CD4-positive, alpha-beta T cell treated with Interferon alpha-2 for 1 hour (primary cell): ENCODE data around the gene GRHL1.
"Not testable (repeated sequence)": the region's sequence is repeated elsewhere in the genome, so short reads cannot be mapped to it uniquely, and the experiment has no call there.

Experiments used
- DNase-seq, 2 donors: peaks; one replicate each; pipeline ENCODE4 v3.0.0-alpha.2; 2020 to 2022

GRHL1 gene, protein sequence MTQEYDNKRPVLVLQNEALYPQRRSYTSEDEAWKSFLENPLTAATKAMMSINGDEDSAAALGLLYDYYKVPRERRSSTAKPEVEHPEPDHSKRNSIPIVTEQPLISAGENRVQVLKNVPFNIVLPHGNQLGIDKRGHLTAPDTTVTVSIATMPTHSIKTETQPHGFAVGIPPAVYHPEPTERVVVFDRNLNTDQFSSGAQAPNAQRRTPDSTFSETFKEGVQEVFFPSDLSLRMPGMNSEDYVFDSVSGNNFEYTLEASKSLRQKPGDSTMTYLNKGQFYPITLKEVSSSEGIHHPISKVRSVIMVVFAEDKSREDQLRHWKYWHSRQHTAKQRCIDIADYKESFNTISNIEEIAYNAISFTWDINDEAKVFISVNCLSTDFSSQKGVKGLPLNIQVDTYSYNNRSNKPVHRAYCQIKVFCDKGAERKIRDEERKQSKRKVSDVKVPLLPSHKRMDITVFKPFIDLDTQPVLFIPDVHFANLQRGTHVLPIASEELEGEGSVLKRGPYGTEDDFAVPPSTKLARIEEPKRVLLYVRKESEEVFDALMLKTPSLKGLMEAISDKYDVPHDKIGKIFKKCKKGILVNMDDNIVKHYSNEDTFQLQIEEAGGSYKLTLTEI

DNA sequence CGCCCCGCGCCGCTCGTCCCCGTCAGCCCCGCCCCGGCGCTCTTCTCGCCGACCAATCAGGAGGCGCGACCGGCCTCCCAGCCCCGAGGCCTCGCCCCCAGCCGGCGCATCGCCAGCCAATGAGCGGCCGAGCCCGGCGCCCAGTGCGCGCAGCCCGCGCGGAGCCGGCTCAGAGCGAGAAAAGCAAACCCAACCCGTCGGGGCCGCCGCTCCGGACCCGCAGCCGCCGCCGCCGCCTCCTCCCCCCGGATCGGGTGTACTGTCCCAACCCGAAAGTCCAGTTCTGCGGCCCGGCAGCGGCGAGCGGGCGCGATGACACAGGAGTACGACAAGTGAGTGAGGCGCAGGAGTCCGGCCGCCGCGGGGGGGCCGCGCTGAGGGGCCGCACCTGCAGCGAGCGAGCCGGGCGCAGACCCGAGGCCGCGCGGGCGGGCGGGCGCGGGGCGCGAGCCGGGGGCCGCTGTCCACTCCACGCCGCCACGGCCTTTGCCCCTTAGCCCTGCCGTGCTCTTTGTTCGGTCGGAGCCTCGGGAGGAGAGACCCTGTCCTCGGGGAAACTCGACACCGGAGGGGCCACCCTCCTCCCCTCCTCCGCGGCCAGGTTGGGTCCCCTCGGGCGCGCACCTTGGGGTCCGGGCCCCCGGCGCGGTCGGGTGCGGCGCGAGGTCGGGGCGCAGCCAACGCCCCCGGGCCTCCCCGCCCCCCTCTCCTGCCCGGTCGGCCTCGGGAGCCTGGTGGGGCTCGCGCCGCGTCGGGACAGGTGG is at the start of gene GRHL1:
Gene GRHL1, plus strand, starts transcription at position 172 of the 764 bp plus-strand sequence. Its CDS starts 141 bp downstream, at position 313.
- DNase-seq, result peak; percentile 91 to 95

DNA sequence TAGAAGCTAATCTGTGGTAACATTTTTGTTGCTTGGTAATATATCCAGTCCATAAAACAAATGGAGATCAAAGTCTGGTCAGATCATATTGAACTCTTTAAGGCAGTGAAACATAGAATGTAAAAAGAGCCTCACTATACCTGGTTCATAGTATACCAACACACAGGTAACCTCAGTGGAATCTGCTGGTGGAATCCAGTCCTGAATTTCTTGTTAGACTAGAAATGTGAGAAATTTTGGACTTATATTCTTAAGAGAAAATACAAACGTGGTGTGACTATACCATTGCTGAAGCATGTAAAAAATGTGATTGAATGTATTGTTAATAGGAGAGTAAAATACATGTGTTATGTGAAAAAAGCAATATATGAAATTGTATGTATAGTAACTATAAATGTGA is 46.1 kb upstream of the GRHL1 start:
- no peak for DNase-seq

DNA sequence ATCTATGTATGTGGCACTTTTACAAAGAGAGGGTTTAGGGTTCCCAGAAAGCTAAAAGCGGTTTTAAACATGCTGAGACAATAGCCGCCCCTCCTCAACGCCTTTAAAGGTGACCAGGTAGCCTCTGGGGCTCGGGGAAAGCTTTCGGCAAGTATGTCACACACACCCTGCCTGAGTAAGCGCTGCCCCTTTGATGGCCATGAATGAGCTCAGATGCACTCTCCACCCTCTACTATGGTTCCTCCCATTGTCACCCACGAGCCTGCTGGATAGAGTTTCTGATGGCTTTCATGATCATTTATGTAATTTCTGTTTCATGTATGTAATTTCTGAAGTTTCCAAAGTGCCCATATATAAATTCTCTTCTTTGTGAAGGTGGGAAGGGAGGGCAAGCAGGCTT is 44.1 kb upstream of the GRHL1 start:
- DNase-seq, result no peak

DNA sequence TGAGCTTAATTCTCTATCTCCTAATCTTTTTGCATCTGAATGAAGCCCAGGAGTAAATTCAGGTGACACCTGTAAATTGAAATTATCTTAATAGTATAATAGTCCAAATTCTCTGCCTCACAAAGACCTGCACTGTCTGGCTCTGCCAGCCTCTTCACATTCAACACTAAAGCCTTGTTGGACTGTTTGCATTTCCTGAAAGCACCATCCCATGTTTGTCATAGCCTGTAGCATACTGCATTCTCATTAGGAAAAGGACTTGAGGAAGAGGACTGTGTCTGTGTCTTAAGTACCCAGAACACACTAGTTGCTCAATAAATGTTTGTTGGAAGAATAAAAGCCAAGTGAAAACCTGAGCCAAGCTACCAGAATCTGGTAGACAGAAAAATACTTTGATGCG is 42.9 kb upstream of the GRHL1 start:
- no peak for DNase-seq

DNA sequence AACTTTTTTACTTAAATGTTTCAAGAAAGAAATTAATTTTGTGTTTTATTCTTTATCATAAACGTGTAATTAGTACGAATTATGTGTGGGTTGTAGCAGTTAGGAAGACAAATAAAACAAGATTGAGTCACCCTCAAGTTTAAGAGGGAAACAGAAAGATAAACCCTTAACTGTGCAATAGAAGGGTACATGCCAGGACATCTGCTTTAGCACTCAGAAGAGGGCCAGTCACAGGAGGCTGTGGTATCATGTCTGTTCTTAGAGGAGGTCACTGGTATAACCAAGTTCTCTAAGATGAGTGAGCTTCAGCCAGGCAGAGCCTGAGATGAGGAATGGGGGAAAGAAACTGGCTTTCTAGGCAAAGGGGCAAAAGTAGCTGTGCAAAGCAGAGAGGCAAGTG is 42.4 kb upstream of the GRHL1 start:
- no peak for DNase-seq

DNA sequence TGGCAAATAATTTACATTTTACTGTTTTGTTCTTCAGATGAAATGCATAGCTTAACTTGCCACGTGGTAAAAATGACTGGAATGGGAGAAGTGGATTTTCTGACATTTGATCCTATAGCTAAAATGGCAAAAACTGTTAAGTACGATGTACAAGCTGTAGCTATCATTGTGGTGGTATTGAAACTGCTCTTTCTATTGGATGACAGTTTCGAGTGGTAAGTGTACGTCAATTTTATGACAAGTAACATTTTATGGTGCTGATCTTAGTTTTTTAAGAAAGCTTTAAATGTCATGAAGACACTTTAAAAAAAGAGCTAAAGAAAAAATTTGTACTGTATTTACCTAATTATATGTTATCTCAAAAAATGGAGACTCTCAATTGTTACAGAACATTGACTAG is 40.8 kb upstream of the GRHL1 start:
- no peak for DNase-seq

DNA sequence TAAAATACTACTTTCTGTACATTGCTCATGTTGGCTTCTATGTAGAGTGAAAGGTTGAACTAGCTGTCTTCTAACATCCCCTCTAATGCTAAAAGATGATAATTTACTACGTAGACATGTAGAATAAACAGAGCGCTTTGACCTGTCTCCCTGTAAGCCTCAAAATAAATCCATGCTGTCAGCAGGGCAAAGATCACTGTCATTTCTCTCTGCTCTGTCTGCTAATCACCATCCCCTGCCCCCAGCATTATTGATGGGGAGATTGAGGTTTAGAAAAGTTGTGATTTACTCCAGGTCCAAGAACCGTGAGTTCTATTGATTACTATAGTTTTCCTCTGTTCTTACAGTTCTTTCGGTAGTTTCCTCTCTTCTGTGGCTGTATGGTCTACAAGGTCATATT is 39.0 kb upstream of the GRHL1 start:
- DNase-seq, result no peak

DNA sequence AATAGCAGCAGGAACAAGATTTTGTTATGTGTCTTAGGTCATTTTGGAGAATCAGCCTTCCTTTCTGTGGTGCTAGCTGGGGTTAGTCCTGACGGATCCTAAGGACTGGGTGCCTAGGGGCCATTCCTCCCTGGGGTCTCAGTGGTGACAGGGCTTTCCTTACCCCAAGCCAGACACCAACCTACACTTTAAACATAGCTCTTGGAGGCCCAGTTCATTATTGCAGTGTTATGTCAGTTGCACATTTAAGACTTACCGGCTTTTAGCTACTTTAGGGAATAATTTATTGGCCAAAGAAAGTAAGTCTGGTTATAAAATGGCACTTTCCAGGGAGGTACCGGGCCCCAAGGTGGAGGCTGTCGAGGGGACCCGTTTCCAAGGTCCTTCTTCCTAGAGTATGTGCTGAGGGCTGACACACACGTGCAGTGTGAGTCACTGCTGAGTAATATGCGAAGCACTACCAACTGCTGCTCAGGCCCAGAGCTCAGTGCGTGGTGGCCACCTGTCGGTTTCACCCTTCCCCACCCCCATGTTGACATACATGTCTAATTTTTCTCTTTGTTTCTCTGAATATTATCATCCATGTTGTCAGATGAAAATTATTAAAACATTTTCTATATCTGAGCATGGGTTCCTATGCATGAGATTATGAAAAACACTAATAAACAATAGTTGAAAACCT is 37.0 kb upstream of the GRHL1 start:
- DNase-seq, result no peak

DNA sequence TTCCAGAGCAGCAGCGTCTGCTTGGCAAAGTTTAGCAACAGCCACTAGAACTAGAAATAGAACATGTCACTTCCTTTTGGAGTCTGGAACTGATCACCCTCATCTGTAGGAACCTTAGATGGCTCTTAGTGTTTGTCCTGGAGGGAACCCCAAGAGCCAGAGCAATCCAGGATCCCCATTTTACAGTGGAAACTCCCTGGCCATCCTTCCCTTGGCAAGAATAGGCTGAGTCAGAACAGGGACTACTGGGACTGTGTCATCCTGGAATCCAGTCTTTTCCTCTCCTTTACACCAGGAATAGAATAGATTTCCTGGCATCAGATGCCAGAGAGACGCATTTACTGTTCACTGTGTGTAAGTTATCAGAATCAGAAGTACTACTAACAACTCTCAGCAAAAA is 33.2 kb upstream of the GRHL1 start:
- DNase-seq, result no peak

DNA sequence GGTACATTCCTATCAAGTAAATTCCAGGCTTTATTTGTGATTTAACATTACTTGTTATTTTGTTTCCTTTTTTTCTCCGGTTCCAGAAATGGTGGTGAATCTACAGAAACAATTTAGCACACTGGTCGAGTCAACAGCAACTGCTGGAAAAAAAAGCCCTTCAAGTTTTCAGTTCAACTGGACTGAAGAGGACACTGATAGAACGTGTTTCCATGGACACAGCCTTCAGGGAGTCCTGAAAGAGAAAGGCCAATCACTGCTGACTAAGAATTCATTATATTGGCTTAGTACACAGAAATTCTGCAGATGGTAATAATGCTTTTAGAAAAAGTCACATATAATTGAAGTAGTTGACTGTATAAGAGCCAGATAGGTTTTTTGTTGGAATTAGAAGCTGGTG is 32.0 kb upstream of the GRHL1 start:
- no peak for DNase-seq

DNA sequence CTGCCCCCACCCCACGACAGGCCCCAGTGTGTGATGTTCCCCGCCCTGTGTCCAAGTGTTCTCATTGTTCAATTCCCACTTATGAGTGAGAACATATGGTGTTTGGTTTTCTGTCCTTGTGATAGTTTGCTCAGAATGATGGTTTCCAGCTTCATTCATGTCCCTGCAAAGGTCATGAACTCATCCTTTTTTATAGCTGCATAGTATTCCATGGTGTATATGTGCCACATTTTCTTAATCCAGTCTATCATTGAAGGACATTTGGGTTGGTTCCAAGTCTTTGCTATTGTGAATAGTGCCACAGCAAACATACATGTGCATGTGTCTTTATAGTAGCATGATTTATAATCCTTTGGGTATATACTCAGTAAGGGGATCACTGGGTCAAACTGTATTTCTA is 24.5 kb upstream of the GRHL1 start:
- DNase-seq, result not testable (repeated sequence)

DNA sequence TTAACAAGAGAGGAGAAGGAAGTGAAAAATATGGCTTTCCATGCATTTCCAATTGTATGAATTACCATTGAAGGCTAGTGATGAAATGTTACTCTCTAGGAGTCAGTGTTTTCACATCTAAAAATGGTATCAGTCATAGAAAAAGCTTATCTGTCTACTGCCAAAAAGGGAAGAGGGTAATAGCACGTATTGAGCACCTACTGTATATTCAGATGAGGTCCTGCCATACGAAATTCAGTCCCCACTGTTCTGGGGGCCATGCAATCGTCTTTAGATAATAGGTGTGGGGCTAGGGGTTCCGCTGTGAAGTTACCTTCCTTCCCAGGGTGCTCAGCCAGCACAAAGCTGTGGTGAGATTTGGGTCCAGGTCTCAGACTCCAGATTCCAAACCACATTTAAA is 14.2 kb upstream of the GRHL1 start:
- DNase-seq, result no peak

DNA sequence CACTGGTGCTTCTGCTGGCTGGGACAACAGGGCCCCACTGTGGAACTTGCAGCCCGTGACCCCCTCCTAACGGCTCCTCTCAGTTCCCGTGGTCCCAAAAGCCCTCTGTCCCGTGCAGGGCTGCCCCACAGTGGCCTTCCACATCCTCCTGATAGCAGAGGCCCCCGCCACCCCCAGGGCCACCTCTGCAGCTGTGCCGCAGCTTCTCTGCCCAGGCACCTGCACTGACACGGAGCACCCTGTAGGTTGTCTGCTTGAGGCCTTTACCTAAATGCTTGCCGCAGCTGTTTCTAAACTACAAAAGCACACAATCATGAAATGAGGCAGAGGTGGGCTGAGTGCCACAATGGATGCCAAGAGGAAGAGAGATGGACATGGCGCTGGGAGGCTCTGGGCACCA is 13.5 kb upstream of the GRHL1 start:
- no peak for DNase-seq

DNA sequence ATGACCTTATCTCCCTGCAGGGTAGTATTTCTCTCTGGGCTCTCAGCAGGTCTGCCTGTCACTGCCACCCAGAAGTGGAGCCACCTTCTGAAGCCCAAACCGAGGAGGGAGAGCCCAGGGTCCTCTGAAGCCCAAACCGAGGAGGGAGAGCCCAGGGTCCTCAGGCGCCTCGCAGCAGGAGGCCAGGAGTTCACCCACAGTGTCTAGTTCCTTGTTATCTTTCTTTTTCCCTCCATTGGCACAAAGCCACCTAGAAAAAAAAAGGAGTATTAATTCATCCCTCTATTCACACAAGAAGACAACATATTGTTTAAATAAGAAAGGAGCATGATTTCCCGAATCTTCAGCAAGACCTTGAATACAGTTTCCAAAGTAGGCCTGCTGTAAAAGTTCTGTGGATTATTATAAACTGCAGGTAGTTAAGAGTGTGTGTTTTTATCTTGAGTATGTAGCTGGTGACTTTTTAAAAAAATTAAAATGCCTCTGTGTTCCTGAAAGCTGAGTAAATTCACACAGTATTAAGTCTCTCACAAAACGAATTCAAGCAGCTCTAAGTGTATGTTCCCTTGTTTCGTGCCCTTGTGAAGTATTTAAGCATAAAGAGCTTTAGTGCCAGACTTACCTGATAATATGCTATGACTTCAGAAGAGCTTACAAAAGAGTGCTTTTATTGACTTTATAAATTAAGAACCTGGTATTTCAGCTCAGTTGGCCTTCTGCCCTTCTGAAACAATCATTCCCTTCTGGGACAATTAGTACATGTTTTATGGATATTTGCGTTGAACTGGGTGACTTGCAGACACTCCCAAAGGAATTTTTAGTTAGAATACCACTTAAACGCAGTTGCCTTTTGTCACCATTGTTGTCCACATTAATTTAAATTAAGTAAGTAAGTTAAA is 11.7 kb upstream of the GRHL1 start:
- no peak for DNase-seq

DNA sequence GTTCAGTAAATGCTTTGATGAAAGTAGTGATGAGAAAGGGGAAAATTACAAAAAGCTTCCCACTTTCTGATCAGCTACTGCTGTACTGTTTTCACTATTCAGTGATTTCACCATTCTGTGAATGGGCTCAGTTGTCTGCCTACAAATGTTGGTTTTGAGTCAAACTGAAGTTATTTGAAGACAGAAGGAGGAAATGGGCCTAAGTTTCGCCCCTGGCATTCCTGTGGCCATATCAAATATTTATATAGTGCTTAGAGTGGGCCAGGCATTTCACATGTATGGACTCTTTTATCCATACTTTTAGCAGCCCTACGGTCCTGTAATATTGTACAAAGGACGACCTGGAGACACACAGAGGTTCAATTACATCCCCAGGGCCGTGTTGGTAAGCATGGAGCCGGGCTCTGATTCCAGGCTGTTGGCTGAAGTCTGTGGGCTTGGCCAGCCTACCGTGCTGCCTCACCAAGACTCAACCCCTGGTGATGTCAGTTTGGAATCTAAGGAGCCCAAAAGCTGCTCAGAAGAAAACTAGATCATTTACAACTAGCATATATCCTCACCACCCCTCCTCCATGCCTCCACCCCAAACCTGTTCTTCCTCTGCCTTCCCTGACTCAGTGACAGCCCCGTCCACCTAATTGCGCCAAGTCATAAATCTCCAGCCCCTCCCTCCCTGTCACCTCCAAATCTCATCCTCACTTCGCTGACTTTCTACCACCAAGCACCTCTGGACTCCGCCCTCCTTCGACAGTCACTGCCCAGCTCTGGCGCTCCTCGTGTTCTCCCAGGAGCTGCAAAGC is 10.1 kb upstream of the GRHL1 start:
- no peak for DNase-seq

DNA sequence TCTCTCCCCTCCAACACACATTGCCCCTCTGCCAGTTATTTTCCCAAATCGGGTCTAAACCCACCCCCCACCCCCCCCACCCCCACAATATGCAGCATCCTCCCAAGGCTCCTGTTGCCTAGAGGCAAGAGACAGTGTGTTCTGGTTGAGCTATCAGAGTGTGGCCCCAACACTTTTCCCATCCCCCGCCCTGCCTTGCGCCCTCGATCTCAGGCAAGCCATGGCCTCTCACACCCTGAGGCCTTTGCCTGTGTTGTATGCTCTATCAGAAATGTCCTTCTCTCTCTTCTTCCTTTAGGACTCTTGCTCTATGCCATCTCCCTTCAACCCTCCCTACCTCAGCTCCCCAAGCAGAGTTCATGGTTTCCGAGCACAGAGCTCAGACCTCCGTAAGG is 9.5 kb upstream of the GRHL1 start:
- no peak for DNase-seq

DNA sequence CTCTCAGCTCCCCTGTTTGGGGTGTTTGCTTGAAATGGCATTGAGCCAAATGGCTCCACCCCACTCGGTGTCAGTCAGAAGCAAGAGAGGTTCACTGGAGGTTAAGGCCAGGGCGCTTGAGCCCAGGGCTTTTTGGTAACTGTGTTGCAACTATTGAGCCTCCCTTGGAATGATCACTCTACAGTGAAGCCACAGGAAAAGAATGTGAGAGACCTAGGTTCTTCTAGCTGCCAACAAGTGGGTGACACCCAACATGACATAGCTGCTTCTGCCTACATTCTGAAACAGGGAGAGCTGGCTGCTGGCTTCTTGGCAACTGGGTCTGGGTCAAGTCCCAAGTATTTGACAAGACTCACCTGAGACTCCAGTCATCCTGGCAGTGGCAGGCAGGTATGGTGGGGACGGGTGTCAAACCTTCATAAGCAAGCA is 7.1 kb upstream of the GRHL1 start:
- DNase-seq, result no peak

DNA sequence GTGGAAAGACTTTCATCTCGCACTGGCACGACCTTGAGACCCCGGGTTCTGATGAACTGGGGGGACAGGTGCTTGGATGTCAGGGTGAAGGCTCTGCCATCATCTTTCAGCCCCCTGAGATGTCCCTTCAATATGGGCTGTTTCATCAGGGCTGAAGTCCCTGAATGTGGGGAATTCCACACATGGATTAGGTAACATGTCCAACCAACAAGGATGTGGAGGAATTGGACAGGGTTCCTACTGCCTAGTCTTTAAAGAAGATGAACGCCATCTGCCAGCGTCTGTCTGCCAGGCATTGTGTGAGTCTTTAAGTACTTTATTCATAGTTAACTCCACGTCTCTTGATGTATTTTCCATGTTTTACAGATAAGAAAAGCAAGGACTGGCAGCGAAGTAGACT is 5.9 kb upstream of the GRHL1 start:
- no peak for DNase-seq

DNA sequence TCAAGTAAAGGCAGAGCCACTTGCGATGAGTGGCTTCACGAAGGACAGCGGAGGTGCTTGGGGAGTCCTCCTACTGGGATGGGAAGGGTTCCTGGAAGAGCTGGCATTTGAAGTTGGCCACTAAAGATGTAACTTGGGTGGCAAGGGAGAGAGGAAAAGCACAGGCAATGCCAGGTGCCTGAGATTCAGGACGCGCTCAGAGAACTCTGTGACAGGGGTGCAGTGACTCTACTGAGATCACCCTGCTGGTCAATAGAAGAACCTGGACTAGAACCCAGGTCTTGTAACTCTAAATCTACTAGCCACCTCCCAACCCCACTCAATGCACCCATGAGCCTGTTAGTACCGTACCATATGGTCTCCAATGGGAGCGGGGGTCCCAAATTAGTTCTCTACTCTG is 5.4 kb upstream of the GRHL1 start:
- DNase-seq, result no peak

DNA sequence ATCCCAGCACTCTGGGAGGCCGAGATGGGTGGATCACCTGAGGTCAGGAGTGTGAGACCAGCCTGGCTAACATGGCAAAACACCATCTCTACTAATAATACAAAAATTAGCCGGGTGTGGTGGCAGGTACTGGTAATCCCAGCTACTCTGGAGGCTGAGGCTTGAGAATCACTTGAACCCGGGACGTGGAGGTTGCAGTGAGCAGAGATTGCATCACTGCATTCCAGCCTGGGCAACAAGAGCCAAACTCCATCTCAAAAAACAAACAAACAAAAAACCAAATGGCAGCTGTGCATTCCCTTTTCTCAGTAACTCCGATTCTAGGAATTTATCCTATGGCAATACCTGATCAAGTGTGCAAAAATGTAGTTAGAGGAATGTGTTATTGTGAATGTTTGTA is 4.7 kb upstream of the GRHL1 start:
- DNase-seq, result no peak

DNA sequence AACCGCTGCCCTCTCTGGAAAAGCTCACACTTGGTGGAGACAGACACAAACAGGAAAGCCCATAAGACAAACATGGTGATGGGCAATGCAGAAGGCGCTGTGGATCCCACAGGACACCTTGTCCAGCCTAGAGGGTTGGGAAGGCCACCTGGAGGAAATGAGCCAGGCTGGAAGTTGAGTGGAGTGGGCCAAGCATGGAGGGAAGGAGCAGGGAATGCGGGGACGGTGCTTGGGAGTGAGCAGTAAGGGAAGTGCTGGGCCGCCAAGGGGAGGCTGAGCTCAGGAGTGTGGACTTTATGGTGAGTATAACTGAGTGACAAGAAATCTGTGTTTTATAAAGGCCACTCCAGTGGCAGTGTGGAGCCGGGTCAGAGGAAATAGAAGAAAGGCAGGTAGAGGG is 2.8 kb upstream of the GRHL1 start:
- DNase-seq, result no peak
